HG03521 (cell line): Measurements from ENCODE around the gene NECTIN3.

Source experiments
- ATAC-seq: cut with Tn5 transposase; IDR thresholded peaks from one replicate; pipeline ENCODE4 v1.9.1; 2021; ENCODE audit warnings: mild to moderate bottlenecking, moderate library complexity; ENCODE audit not compliant: unreplicated experiment

Gene NECTIN3

GRCh38 chr3:111194048-111194447 lies 122.4 kb downstream of the NECTIN3 start:
- ATAC-seq, result peak; percentile 58

DNA sequence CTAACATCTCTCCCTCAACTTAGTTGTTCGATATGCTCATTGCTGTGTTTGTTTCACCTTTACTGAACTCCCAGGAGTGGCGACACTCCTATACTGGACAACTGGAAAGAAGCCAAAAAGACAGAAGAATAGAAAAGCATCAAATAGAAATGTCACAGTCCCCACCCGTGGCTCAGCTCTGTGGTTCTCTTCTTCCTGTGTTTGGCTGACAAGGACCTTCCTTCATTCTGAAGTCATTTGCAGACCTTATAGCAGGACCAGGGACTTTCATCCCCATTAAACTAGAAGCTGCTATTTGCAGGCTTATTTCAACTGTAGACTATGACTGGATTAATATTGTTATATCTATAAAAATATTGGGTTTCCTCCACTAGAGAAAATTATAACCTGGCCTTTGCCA lies 125.9 kb downstream of the NECTIN3 start:
- no peak for ATAC-seq

DNA sequence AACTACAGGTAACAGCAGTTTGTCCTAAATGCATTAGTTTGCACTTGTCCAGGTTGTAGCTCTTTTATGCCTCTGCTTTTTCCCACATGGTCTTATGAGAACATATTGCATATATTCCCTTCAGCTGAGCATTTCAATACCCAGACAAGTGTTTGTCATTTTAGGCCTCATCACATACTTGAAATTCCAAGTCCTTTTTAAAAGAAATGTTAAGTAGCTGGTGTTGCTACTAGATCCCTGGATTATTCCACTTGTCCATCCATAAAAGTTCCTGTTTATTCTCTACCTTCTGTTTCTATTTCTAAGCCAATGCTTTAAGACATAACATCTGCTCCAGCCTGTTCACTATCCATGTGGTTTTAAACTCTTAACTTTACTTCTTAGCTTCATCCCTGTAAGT lies 128.4 kb downstream of the NECTIN3 start:
- ATAC-seq, result no peak

- no peak for ATAC-seq
These were observed 138.5 kb downstream of the NECTIN3 start for GRCh38 chr3:111210003-111210711.

GRCh38 chr3:111210866-111211564 lies 139.4 kb downstream of the NECTIN3 start:
- ATAC-seq, result no peak

GRCh38 chr3:111212511-111212910 lies 140.9 kb downstream of the NECTIN3 start:
- no peak for ATAC-seq

DNA sequence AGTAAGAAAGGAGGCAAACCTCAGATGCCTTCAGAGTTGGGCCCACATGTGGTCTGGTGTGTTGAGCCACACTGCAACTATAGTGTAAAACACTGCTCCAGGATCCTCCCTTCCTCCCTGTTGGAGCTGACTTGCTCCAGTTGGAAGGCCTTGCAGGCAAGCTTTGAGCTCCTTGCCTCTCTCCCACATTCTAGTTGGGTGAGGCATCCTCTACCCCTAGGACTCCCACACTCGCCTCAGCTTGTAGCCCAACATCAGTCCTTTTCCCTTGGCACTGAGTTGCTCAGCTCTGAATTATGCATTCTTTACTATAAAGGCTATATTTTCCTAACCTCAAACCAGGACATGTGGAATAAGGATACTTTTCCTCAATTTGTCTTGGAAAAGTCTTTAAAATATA lies 143.9 kb downstream of the NECTIN3 start:
- ATAC-seq, result no peak

DNA sequence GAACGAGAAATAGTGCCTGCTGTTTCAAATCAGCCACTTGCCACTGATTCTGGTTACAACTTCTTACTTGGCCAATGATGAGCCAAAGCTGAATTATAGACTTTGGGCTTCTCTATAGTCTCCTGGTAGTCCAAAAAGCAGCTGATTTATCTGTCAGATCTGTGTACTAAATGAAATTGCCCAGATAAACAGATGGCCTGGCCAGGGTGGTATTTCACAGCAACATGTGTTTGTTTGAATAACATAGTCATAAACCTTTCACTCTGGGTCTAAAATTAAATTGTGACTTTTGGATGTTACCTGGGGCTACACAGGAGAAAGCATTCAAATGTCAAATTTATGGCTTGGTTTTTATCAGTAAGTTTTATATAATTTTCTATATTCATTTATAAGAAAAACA lies 147.0 kb downstream of the NECTIN3 start:
- no peak for ATAC-seq

DNA sequence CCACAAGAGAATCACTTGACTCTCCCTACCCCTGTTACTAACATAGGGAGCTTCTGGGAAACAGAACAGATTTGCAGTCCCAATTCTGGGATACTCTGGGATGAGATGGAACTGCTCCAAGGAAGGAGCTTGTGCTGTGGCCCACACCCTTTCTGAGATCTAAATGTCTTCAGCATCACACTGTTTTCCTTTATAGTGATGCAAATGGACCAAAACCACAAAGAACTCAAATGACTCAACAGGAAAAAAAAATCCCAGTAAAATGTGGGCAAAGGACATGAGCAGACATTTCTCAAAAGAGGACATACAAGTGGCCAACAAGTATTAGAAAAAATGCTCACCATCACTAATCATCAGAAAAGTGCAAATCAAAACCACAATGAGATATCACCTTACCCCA lies 155.6 kb downstream of the NECTIN3 start:
- no peak for ATAC-seq

- ATAC-seq, result no peak
These were observed 157.7 kb downstream of the NECTIN3 start for GRCh38 chr3:111229301-111229700.

DNA sequence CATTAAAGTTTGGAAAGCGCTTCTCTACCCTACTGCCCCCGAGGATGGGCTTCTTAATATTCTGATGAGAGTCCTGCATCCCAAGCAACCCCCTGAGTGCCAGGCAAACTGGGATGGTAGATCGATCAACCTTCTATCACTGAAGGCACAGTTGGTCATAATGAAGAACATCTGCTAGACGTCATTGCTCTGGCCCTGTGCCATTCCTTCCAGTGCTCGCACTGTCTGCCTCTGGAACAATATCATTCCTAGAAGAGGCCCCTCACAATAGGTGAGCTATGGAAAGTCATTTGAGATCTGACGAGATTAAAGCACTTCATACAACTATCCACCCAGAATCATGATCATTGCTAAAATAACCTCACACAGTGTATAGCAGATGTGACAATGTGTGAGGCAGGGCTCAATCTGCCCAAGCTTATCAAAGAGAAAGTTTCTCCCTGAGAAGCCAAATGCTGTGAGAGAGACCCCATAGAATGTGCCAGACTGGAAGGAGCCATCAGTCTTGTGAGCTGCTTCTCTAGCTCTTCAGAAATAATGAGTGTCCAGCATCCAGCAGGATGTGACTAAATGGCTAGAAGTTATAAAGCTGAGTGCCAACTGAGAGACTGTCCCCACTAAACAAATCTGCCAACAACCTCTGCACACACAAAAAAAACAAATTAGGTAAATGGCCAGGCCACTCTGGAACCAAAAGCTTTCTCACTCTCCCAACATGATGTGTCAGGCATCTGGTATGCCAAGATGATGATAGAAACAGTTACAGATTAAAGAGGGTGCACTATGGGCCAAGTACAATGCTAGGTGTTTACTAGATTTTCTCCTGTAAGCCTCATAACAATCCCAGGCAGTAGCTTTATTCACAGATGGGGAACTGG lies 165.5 kb downstream of the NECTIN3 start:
- ATAC-seq, result no peak

- no peak for ATAC-seq
These were observed 166.3 kb downstream of the NECTIN3 start for GRCh38 chr3:111237946-111238345.

DNA sequence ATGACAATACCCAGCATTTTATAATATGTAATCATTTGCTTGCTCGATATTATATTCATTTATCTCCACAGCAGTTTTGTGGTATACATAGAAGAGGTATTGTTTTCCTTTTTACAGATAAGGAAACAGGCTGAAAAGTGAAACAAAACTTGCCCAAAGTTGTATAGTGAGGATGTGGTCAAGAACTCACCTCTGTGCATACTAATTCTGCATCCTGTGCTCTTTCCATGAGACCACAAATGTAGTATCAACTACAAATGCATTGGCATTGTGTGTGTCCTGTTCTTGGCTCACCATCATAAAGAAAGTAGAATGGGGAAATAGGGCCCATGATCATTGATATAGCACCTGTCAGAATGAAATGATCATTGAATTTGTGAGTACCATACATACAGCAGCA lies 167.3 kb downstream of the NECTIN3 start:
- peak; percentile 96 for ATAC-seq

DNA sequence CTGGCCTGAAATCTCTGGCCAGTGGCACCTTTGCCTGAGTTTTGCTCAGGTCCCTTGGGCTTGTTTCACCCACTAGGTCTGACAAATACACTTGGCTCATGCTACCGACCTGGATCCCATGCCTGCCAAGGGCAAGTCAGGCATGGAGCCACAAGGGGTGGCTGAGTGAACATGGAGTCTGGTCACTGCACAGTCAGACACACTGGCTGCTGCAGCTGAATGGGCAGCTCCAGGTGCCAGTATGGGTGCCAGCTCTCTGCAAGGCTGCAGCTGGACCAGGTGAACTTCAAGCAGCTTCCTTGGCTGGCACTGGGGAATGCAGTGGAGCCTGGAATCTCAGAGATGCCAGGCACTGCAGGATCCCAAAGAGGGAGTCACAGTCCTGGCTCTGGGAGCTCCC lies 170.3 kb downstream of the NECTIN3 start:
- no peak for ATAC-seq
